T47D (cell line): ENCODE results near the gene IL37.
"Not testable (repeated sequence)": the region's sequence is repeated elsewhere in the genome, so short reads cannot be mapped to it uniquely, and the experiment has no call there.

ENCODE experiments used
- DNase-seq, 2 experiments: peaks; one replicate each; pipeline versions ENCODE4 v3.0.0 to v3.0.0-alpha.2; 2011 to 2012; ENCODE audit warnings: low read depth in 1 of 2, low spot score in 1 of 2
- JUND ChIP-seq: IDR thresholded peaks from 2 replicates; pipeline ENCODE4 v1.6.1; 2012; ENCODE audit warnings: low read depth
- in situ Hi-C: cut with HindIII; loops from 2 replicates; pipeline ENCODE4 v1.10.0; 2016; ENCODE audit warnings: low sequenced_read_pairs, low pct_unique_long_range_greater_than_20kb

Gene IL37

GRCh38 chr2:112902816-112903215 lies 8.1 kb upstream of the IL37 start:
- no peak for DNase-seq
- in situ Hi-C loops, result no loop called here
- no peak for TF ChIP-seq JUND

- no peak for TF ChIP-seq JUND
- in situ Hi-C loops, result no loop called here
Observed at GRCh38 chr2:112904883-112905282, 6.1 kb upstream of the IL37 start.

GRCh38 chr2:112906276-112906675 lies 4.7 kb upstream of the IL37 start:
- no peak for TF ChIP-seq JUND
- in situ Hi-C loops, result no loop called here
- no peak for DNase-seq

More at GRCh38 chr2:112904883-112905282, 6.1 kb upstream of the IL37 start:
- no peak for DNase-seq

- no peak for DNase-seq
- in situ Hi-C loops, result no loop called here
- no peak for TF ChIP-seq JUND
Observed at GRCh38 chr2:112907001-112907949, 3.7 kb upstream of the IL37 start.

GRCh38 chr2:112908559-112908958 lies 2.4 kb upstream of the IL37 start:
- DNase-seq, in situ Hi-C loops: not testable (repeated sequence)

- DNase-seq, result no peak
- in situ Hi-C loops, result no loop called here
- TF ChIP-seq JUND, result no peak
Observed at GRCh38 chr2:112910219-112910618, 746 bp upstream of the IL37 start.

GRCh38 chr2:112912403-112912802 lies 1.4 kb downstream of the IL37 start:
- no peak for TF ChIP-seq JUND
- in situ Hi-C loops, result no loop called here

GRCh38 chr2:112915300-112916144 lies 4.6 kb downstream of the IL37 start:
- TF ChIP-seq JUND, result no peak
- in situ Hi-C loops, result no loop called here
- DNase-seq, result no peak

More at GRCh38 chr2:112912403-112912802, 1.4 kb downstream of the IL37 start:
- no peak for DNase-seq

GRCh38 chr2:112916145-112916571 lies 5.2 kb downstream of the IL37 start:
- in situ Hi-C loops, result no loop called here
- DNase-seq, result no peak
- no peak for TF ChIP-seq JUND

GRCh38 chr2:112916625-112917247 lies 5.8 kb downstream of the IL37 start:
- no peak for TF ChIP-seq JUND
- in situ Hi-C loops, result no loop called here
- DNase-seq, result no peak

- in situ Hi-C loops, result no loop called here
- no peak for TF ChIP-seq JUND
- no peak for DNase-seq
Observed at GRCh38 chr2:112917856-112918255, 6.9 kb downstream of the IL37 start.

- no peak for DNase-seq
- in situ Hi-C loops, result no loop called here
- no peak for TF ChIP-seq JUND
Observed at GRCh38 chr2:112918256-112918655, 7.3 kb downstream of the IL37 start.
